IMR-90 (cell line): Measurements from ENCODE around the gene ZSCAN9. TPM values are rescaled to one million over a fixed set of nuclear protein-coding genes. Genes with fewer than 3 reads are reported as not detected.

ENCODE experiments used
- ATAC-seq: fragments of 200-7000 bp; cut with Tn5 transposase; 2 replicates; pipeline ENCODE4 v1.9.1; 2020; ENCODE audit warnings: low read depth, mild to moderate bottlenecking, moderate library complexity
- BruUV-seq: library from RNA; stranded (reverse); fragments of 400-500 nt; replicated peaks from 2 replicates; lab custom pipeline; 2021; lab: Mats Ljungman, UMichigan
- CTCF ChIA-PET: fragments of 300-600 bp; formaldehyde crosslinking; extraction: SDS; loops from one replicate; lab custom pipeline; 2021; ENCODE audit warnings: antibody characterized with exemption; lab: Yijun Ruan, JAX
- POLR2A ChIA-PET: fragments of 300-600 bp; sonication (Branson Sonifier 250); formaldehyde crosslinking; loops from one replicate; lab custom pipeline; 2022; ENCODE audit warnings: antibody characterized with exemption; ENCODE audit not compliant: unreplicated experiment; lab: Charles Lee
- DNase-seq: peaks from one replicate; pipeline ENCODE4 v3.0.0; 2013
- H2AFZ ChIP-seq: replicated peaks from 2 replicates; pipeline ENCODE3; 2013; ENCODE audit warnings: low read length, mild to moderate bottlenecking; ENCODE audit not compliant: poor library complexity
- H2AK5ac ChIP-seq: 2 replicates; pipeline ENCODE4 v1.6.1; 2013; ENCODE audit warnings: low read depth, low read length, inconsistent platforms
- H2AK9ac ChIP-seq: replicated peaks from 2 replicates; pipeline ENCODE3; 2013; ENCODE audit warnings: mild to moderate bottlenecking, low read depth, low read length, moderate library complexity; ENCODE audit not compliant: poor library complexity
- H2BK120ac ChIP-seq: 2 replicates; pipeline ENCODE4 v1.6.1; 2013; ENCODE audit warnings: low read depth, low read length, inconsistent platforms
- H2BK15ac ChIP-seq: 3 replicates; pipeline ENCODE4 v1.6.1; 2013; ENCODE audit warnings: low read depth, low read length, inconsistent platforms
- H2BK20ac ChIP-seq: 2 replicates; pipeline ENCODE4 v1.6.1; 2013; ENCODE audit warnings: low read depth, mild to moderate bottlenecking, inconsistent platforms, low read length, moderate library complexity
- H2BK5ac ChIP-seq: 2 replicates; pipeline ENCODE4 v1.6.1; 2013; ENCODE audit warnings: mild to moderate bottlenecking, low read depth, low read length, inconsistent platforms; ENCODE audit not compliant: poor library complexity, severe bottlenecking
- H3K14ac ChIP-seq: replicated peaks from 2 replicates; pipeline ENCODE4 v1.6.1; 2013; ENCODE audit warnings: low read depth, low read length, inconsistent platforms
- H3K18ac ChIP-seq: 2 replicates; pipeline ENCODE4 v1.6.1; 2013; ENCODE audit warnings: low read depth, low read length, control low read depth
- H3K23ac ChIP-seq: 2 replicates; pipeline ENCODE4 v1.6.1; 2013; ENCODE audit warnings: low read depth, low read length, inconsistent platforms
- H3K27ac ChIP-seq: 2 replicates; pipeline ENCODE4 v1.5.1; 2013; ENCODE audit warnings: mild to moderate bottlenecking, control low read depth, low read length; ENCODE audit not compliant: insufficient read depth
- H3K27me3 ChIP-seq: 2 replicates; pipeline ENCODE4 v1.6.1; 2013; ENCODE audit warnings: low read length; ENCODE audit not compliant: control insufficient read depth, insufficient read depth
- H3K36me3 ChIP-seq: 2 replicates; pipeline ENCODE4 v1.6.1; 2013; ENCODE audit warnings: low read length, mixed read lengths; ENCODE audit not compliant: control insufficient read depth, insufficient read depth
- H3K4ac ChIP-seq: 2 replicates; pipeline ENCODE4 v1.6.1; 2013; ENCODE audit warnings: low read depth, low read length, inconsistent platforms
- H3K4me1 ChIP-seq: 2 replicates; pipeline ENCODE4 v1.6.1; 2013; ENCODE audit warnings: low read length, mixed read lengths; ENCODE audit not compliant: control insufficient read depth, insufficient read depth
- H3K4me2 ChIP-seq: 2 replicates; pipeline ENCODE4 v1.6.1; 2013; ENCODE audit warnings: low read depth, mild to moderate bottlenecking, control low read depth, low read length, moderate library complexity
- H3K4me3 ChIP-seq: 2 replicates; pipeline ENCODE4 v1.5.1; 2013; ENCODE audit warnings: low read depth, mild to moderate bottlenecking, control low read depth, low read length, moderate library complexity; ENCODE audit not compliant: insufficient read depth
- H3K56ac ChIP-seq: 2 replicates; pipeline ENCODE4 v1.6.1; 2013; ENCODE audit warnings: low read length, inconsistent platforms; ENCODE audit not compliant: insufficient read depth; ENCODE audit errors: extremely low read depth
- H3K79me1 ChIP-seq, 2 experiments: 2 replicates each; pipeline ENCODE4 v1.6.1; 2013; ENCODE audit warnings: low read length in 2 of 2, inconsistent platforms in 1 of 2, low read depth in 1 of 2
- H3K9ac ChIP-seq: 2 replicates; pipeline ENCODE4 v1.6.1; 2013; ENCODE audit warnings: low read depth, low read length, control low read depth
- H3K9me1 ChIP-seq: 2 replicates; pipeline ENCODE4 v1.6.1; 2013; ENCODE audit warnings: low read length, inconsistent platforms; ENCODE audit not compliant: insufficient read depth
- H3K9me3 ChIP-seq: 2 replicates; pipeline ENCODE4 v1.6.1; 2013; ENCODE audit warnings: low read length; ENCODE audit not compliant: control insufficient read depth, insufficient read depth
- H4K20me1 ChIP-seq: 2 replicates; pipeline ENCODE4 v1.6.1; 2013; ENCODE audit warnings: low read length, inconsistent platforms; ENCODE audit not compliant: insufficient read depth
- H4K5ac ChIP-seq: 2 replicates; pipeline ENCODE4 v1.6.1; 2013; ENCODE audit warnings: mild to moderate bottlenecking, low read depth, low read length, control low read depth
- H4K8ac ChIP-seq, 2 experiments: 2 replicates each; pipeline ENCODE4 v1.6.1; 2013; ENCODE audit warnings: low read depth in 2 of 2, low read length in 2 of 2, control low read depth in 1 of 2, inconsistent platforms in 1 of 2
- H4K91ac ChIP-seq: 2 replicates; pipeline ENCODE4 v1.6.1; 2013; ENCODE audit warnings: low read depth, low read length, inconsistent platforms; ENCODE audit not compliant: insufficient read depth
- BHLHE40 ChIP-seq: fragments of 150-350 bp; IDR thresholded peaks from 2 replicates; pipeline ENCODE4 v1.6.1; 2016; ENCODE audit warnings: mild to moderate bottlenecking, low read depth, low read length
- CHD1 ChIP-seq: IDR thresholded peaks from 2 replicates; pipeline ENCODE4 v1.6.1; 2012; ENCODE audit warnings: low read depth, low read length, improper control_type of control experiment
- ELK1 ChIP-seq: fragments of 150-350 bp; IDR thresholded peaks from 2 replicates; pipeline ENCODE4 v1.6.1; 2016; ENCODE audit warnings: low read depth, mild to moderate bottlenecking, low read length, moderate library complexity, borderline replicate concordance
- FOS ChIP-seq: fragments of 150-350 bp; IDR thresholded peaks from 2 replicates; pipeline ENCODE4 v1.6.1; 2016; ENCODE audit warnings: low read depth, low read length
- MAFK ChIP-seq: IDR thresholded peaks from 2 replicates; pipeline ENCODE4 v1.6.1; 2012; ENCODE audit warnings: low read depth, low read length, improper control_type of control experiment
- NFE2L2 ChIP-seq: fragments of 150-350 bp; IDR thresholded peaks from 2 replicates; pipeline ENCODE4 v1.6.1; 2016; ENCODE audit warnings: low read depth, mild to moderate bottlenecking, low read length
- POLR2A ChIP-seq: IDR thresholded peaks from 2 replicates; pipeline ENCODE4 v1.6.1; 2012; ENCODE audit warnings: mild to moderate bottlenecking, low read depth, low read length
- RCOR1 ChIP-seq: IDR thresholded peaks from 2 replicates; pipeline ENCODE4 v1.6.1; 2012; ENCODE audit warnings: mild to moderate bottlenecking, low read length, improper control_type of control experiment; ENCODE audit not compliant: insufficient replicate concordance
- SMC3 ChIP-seq: fragments of 150-350 bp; IDR thresholded peaks from 2 replicates; pipeline ENCODE4 v1.6.1; 2016; ENCODE audit warnings: low read depth, mild to moderate bottlenecking, antibody characterized with exemption, low read length, moderate library complexity
- USF2 ChIP-seq: fragments of 150-350 bp; IDR thresholded peaks from 2 replicates; pipeline ENCODE4 v1.6.1; 2017; ENCODE audit warnings: mild to moderate bottlenecking, antibody characterized with exemption, low read length, low read depth
- WGBS, 2 experiments: methylation state at CpG; one replicate each; pipeline versions ENCODE4 v1.1.5 to v1.1.7; 2013; ENCODE audit warnings: missing lambda C conversion rate in 2 of 2; ENCODE audit not compliant: insufficient read length in 1 of 2; ENCODE audit errors: extremely low coverage in 2 of 2; 5-methylcytosine and 5-hydroxymethylcytosine counted together
- dilution Hi-C: fragments of 300-500 bp; cut with HindIII; formaldehyde crosslinking; loops from one replicate; pipeline ENCODE4 v1.14.3; 2018; ENCODE audit warnings: low sequenced_read_pairs; ENCODE audit not compliant: unreplicated experiment
- in situ Hi-C: fragments of 300-500 bp; cut with MboI; formaldehyde crosslinking; loops from 3 replicates; pipeline ENCODE4 v1.14.3; 2019; ENCODE audit warnings: low sequenced_read_pairs, inconsistent platforms, mixed read lengths
- intact Hi-C: fragments of 100-400 bp; cut with micrococcal nuclease; formaldehyde crosslinking; loops from 2 replicates; pipeline ENCODE4 v1.10.0; 2022
- polyA plus RNA-seq, 3 experiments: library from polyadenylated mRNA; depleted of rRNA; stranded (reverse); fragments of >200 nt; gene quantifications; 2 replicates each; pipeline ENCODE4 v1.2.3, GENCODE V29; 2012; ENCODE audit warnings: low replicate concordance in 1 of 3
- total RNA-seq: library from RNA; depleted of rRNA; stranded (reverse); fragments of >200 nt; gene quantifications from 2 replicates; pipeline ENCODE4 v1.2.3, GENCODE V29; 2012

ZSCAN9 gene
- total and polyA plus RNA-seq, 2 of the 4 experiments (the other 2 are of a cell fraction), result 13.7 to 17.7 TPM

- Histone ChIP-seq H3K9me3 (no peaks in the 10 kb centered on the region), H3K4ac (no peak overlapping the region), H3K9me1 (no peaks in the 10 kb centered on the region), H3K14ac (no peak overlapping the region), H3K23ac (no peak overlapping the region; the same call in 1 of the 2 replicates), H3K9ac (no peak overlapping the region), H2AK5ac (no peak overlapping the region), H3K79me1 (peaks cover 0 to 9% of the 10 kb centered on the region in 2 experiments; a peak in 3 of 4 replicates), H4K91ac (no peak overlapping the region), H2BK20ac (no peak overlapping the region), H3K27ac (no peak overlapping the region), H4K8ac (no peak overlapping the region), H3K4me3 (no peak overlapping the region), H2BK5ac (no peak overlapping the region), H3K4me1 (no peaks in the 10 kb centered on the region), H2AFZ (no peak overlapping the region), H2BK120ac (no peak overlapping the region), H3K56ac (no peak overlapping the region), H3K27me3 (no peaks in the 10 kb centered on the region), H3K36me3 (peaks cover 29% of the 10 kb centered on the region), H3K4me2 (no peak overlapping the region), H4K20me1 (no peaks in the 10 kb centered on the region), H3K18ac (no peak overlapping the region), H4K5ac (no peak overlapping the region), H2BK15ac (no peak overlapping the region), H2AK9ac (no peak overlapping the region)
- in situ Hi-C loops (no loop called here), dilution Hi-C loops (no loop called here), intact Hi-C loops (no loop called here)
- TF ChIP-seq MAFK, result no peak
- TF ChIP-seq USF2, result no peak
- TF ChIP-seq FOS, result no peak
- TF ChIP-seq CHD1, result no peak
- no peak for TF ChIP-seq NFE2L2
- no peak for TF ChIP-seq POLR2A
- TF ChIP-seq RCOR1, result no peak
- no peak for TF ChIP-seq ELK1
- no peak for TF ChIP-seq SMC3
- no peak for TF ChIP-seq BHLHE40
- POLR2A ChIA-PET, result no interaction called here
- CTCF ChIA-PET, result no interaction called here
- ATAC-seq (no peak), DNase-seq (no peak)
- no TSS peak for BruUV-seq
- 100% methylated on average over 2 of the region's 6 CpGs; no CpG with 5 or more reads in 1 of the 2 experiments for WGBS, 2 experiments
Measured at GRCh38 chr6:28245206-28245941, 20.3 kb downstream of the ZSCAN9 start.
